Measurements from ENCODE around the gene HOXC12. TPM values are rescaled to one million over a fixed set of nuclear protein-coding genes. Genes with fewer than 3 reads are reported as not detected.

The HOXC12 gene
- total RNA-seq: under 0.01 TPM in 1 of 2 replicates, not detected in the other

GRCh38 chr12:53954694-53955035 is at the start of gene HOXC12:
Gene HOXC12, plus strand, starts transcription at chr12:53954903. Its CDS starts 27 bp downstream, at chr12:53954930.

GRCh38 chr12:53938326-53939140 is 16.2 kb upstream of the HOXC12 start, which contains the start of gene HOXC13:
Gene HOXC13, plus strand, starts transcription at chr12:53938831. Its CDS starts 76 bp downstream, at chr12:53938907.

GRCh38 chr12:53972722-53973235 is 18.1 kb downstream of the HOXC12 start, which contains the start of gene HOXC11:
Gene HOXC11, plus strand, starts transcription at chr12:53973126. Its CDS starts 116 bp downstream, at chr12:53973242.

GRCh38 chr12:53974084-53975063 is 19.7 kb downstream of the HOXC12 start, which contains the start of gene HOTAIR:
Gene HOTAIR, minus strand, starts transcription at chr12:53974954.

GRCh38 chr12:53984901-53985691 is 30.4 kb downstream of the HOXC12 start, which contains the start of gene HOXC10:
Gene HOXC10, plus strand, starts transcription at chr12:53985146. Its CDS starts 114 bp downstream, at chr12:53985260.

GRCh38 chr12:54000116-54001114 is 45.7 kb downstream of the HOXC12 start, which contains the start of gene HOXC9:
Gene HOXC9, plus strand, starts transcription at chr12:54000161. Its CDS starts 28 bp downstream, at chr12:54000189.

Other genes with a start within 250 kb of the HOXC12 start
- gene CALCOCO1, start 227.5 kb upstream of the HOXC12 start, total RNA-seq: 86.2 and 92.7 TPM in 2 replicates
- not detected in 2 replicates for gene CISTR, start 202.9 kb upstream of the HOXC12 start, total RNA-seq
- gene HOXC13, start 16.1 kb upstream of the HOXC12 start, total RNA-seq: under 0.01 TPM in 1 of 2 replicates, not detected in the other
- 0.11 TPM in 1 of 2 replicates, not detected in the other for gene HOXC11, start 18.2 kb downstream of the HOXC12 start, total RNA-seq
- gene HOTAIR, start 20.1 kb downstream of the HOXC12 start, total RNA-seq: not detected in 2 replicates
- not detected in 2 replicates for gene HOXC10, start 30.2 kb downstream of the HOXC12 start, total RNA-seq
- 0.22 TPM in 1 of 2 replicates, not detected in the other for gene HOXC9, start 45.3 kb downstream of the HOXC12 start, total RNA-seq
- gene HOXC8, start 54.1 kb downstream of the HOXC12 start, total RNA-seq: not detected in 2 replicates
- under 0.01 TPM in 1 of 2 replicates, not detected in the other for gene HOXC6, start 73.5 kb downstream of the HOXC12 start, total RNA-seq
- not detected in 2 replicates for gene HOXC5, start 78.1 kb downstream of the HOXC12 start, total RNA-seq
- gene HOXC4, start 98.9 kb downstream of the HOXC12 start, total RNA-seq: not detected in 2 replicates
- gene SMUG1, start 234.1 kb downstream of the HOXC12 start, total RNA-seq: 20.4 and 20.7 TPM in 2 replicates

All from dermis lymphatic vessel endothelial cell (primary cell).